ENCODE results near the gene GGA1. TPM values are rescaled to one million over a fixed set of nuclear protein-coding genes. Genes with fewer than 3 reads are reported as not detected.

Gene GGA1
- total RNA-seq, 2 donors from 2014 or later = 17.7 to 29.0 TPM

DNA sequence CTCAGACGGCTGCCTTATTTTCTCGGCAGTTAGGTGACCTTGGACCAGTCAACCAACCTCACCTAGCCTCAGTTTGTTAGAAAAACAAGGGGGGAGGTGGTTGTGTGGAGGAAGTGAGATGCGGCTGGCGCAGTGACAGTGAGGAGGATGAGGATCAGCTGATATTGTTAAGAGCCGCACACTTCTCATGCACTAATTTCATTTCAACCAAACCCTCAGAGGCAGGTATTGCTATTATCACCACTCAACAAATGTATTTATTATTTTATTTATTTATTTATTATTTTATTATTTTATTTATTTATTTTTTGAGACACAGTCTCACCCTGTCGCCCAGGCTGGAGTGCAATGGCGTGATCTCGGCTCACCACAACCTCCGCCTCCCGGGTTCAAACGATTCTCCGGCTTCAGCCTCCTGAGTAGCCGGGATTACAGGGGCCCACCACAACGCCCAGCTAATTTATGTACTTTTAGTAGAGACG is 68.9 kb downstream of the GGA1 start:
- Histone ChIP-seq H3K27ac (peak overlapping the region; percentile 93 to 94), H3K27me3 (no peaks in the 10 kb centered on the region), H3K36me3 (peaks cover 21% of the 10 kb centered on the region), H3K9me3 (no peaks in the 10 kb centered on the region), H3K4me1 (peaks cover 0 to 57% of the 10 kb centered on the region in 2 donors), H3K4me3 (peak overlapping the region; percentile 47 to 67)
- TF ChIP-seq, protein P1, sequence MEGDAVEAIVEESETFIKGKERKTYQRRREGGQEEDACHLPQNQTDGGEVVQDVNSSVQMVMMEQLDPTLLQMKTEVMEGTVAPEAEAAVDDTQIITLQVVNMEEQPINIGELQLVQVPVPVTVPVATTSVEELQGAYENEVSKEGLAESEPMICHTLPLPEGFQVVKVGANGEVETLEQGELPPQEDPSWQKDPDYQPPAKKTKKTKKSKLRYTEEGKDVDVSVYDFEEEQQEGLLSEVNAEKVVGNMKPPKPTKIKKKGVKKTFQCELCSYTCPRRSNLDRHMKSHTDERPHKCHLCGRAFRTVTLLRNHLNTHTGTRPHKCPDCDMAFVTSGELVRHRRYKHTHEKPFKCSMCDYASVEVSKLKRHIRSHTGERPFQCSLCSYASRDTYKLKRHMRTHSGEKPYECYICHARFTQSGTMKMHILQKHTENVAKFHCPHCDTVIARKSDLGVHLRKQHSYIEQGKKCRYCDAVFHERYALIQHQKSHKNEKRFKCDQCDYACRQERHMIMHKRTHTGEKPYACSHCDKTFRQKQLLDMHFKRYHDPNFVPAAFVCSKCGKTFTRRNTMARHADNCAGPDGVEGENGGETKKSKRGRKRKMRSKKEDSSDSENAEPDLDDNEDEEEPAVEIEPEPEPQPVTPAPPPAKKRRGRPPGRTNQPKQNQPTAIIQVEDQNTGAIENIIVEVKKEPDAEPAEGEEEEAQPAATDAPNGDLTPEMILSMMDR (IDR thresholded peaks at IDR 0.05) = no peak
- DNase-seq (ENCODE audit: low spot score) = no peak

DNA sequence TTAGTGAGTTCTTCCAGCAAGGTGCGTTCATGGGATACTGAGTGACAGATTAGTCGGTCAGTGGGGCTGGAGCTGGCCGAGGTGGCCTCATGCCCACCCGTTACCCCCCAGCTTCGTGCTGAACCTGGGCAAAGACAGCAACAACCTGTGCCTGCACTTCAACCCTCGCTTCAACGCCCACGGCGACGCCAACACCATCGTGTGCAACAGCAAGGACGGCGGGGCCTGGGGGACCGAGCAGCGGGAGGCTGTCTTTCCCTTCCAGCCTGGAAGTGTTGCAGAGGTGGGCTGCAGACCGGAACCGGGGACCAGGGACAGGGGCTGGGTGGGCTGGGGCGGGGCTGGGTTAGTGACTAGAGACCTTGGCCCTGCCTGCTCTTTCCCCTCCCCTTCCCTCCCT is 69.7 kb downstream of the GGA1 start:
- TF ChIP-seq, protein P1 (IDR thresholded peaks at IDR 0.05) = no peak
- no peaks in the 10 kb centered on the region for H3K27me3 ChIP-seq
- H3K4me3 ChIP-seq = no peak overlapping the region
- no peak for DNase-seq (ENCODE audit: low spot score)
- H3K9me3 ChIP-seq = no peaks in the 10 kb centered on the region
- peaks cover 21% of the 10 kb centered on the region for H3K36me3 ChIP-seq
- peaks cover 0 to 57% of the 10 kb centered on the region in 2 donors for H3K4me1 ChIP-seq
- H3K27ac ChIP-seq = peak overlapping the region in 1 of 2 donors; percentile 17

DNA sequence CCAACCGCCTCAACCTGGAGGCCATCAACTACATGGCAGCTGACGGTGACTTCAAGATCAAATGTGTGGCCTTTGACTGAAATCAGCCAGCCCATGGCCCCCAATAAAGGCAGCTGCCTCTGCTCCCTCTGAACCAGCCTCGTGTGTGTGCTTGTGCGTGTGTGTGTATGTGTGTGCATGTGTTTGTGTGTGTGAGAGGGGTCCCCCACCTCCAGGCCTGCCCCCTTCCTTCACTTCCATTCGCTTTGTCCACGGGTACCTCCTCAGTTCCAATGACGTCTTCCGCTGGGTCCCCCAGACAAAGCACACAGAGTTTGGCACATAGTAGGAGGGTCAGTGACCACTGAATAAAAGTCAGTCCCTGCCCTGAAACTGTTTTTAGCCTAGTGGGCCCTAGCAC is 71.0 kb downstream of the GGA1 start:
- Histone ChIP-seq H3K4me3 (no peak overlapping the region), H3K4me1 (peaks cover 0 to 46% of the 10 kb centered on the region in 2 donors), H3K9me3 (no peaks in the 10 kb centered on the region), H3K27me3 (no peaks in the 10 kb centered on the region), H3K27ac (no peak overlapping the region), H3K36me3 (peaks cover 21% of the 10 kb centered on the region)
- TF ChIP-seq, protein P1 (IDR thresholded peaks at IDR 0.05) = no peak
- no peak for DNase-seq (ENCODE audit: low spot score)

DNA sequence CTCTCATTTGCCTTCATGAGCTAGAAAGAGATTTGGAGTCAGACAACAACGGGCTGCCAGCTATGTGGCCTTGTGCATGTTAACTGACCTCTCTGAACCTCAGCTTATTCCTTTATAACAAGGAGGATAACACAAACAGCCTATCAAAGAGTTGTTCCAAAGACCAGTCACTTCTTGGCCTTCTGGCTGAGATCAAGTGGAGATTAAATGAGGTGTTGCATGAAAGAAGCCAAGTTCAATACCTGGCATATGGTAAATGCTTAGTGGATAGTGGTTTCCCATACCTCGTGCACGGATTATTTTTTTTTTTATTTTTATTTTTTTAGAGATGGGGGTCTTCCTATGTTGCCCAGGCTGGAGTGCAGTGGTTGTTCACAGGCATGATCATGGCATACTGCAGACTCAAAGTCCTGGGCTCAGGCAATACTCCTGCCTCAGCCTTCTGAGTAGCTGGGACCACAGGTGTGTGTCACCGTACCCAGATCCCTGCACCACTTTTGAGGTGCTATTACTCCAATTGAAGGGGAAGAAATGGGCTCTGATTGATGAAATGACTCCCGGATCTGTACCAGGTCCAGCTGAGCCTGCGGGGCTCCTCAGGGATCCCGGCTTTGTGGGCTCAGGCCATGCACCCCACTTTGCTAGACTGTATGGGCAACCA is 71.7 kb downstream of the GGA1 start:
- TF ChIP-seq, protein P1 (IDR thresholded peaks at IDR 0.05) = no peak
- DNase-seq (ENCODE audit: low spot score) = no peak

DNA sequence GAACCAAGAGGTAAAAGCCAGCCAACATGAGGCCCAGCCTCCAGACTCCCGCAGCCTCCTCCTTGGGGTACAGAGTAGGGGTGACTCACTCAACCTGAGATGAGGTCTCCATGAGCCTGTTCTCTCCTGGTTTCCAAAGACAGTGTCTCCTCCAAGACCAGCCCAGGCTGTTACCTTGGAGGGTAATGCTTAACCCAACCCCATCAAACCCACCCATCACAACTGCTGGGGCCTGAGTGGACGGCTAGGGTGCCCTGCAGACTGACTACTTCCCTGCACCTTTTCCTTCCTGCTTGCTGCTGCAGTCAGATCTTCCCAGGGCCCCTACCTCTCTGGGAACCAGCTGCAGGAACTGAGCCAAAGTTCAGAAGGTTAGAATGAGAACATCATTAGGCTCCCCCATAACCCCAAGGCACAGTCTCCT is 72.4 kb downstream of the GGA1 start:
- Histone ChIP-seq H3K27ac (no peak overlapping the region), H3K27me3 (no peaks in the 10 kb centered on the region), H3K9me3 (no peaks in the 10 kb centered on the region), H3K4me1 (peaks cover 0 to 40% of the 10 kb centered on the region in 2 donors), H3K4me3 (no peak overlapping the region), H3K36me3 (peaks cover 21% of the 10 kb centered on the region)
- TF ChIP-seq, protein P1 (IDR thresholded peaks at IDR 0.05) = no peak
- DNase-seq (ENCODE audit: low spot score) = no peak

More for the DNA sequence above, 71.7 kb downstream of the GGA1 start:
- no peaks in the 10 kb centered on the region for H3K9me3 ChIP-seq
- H3K27ac ChIP-seq = no peak overlapping the region
- H3K36me3 ChIP-seq = peaks cover 21% of the 10 kb centered on the region
- peaks cover 0 to 39% of the 10 kb centered on the region in 2 donors for H3K4me1 ChIP-seq
- no peak overlapping the region for H3K4me3 ChIP-seq
- no peaks in the 10 kb centered on the region for H3K27me3 ChIP-seq
